HepG2 (cell line): ENCODE results near the gene ZNRF3. TPM values are rescaled to one million over a fixed set of nuclear protein-coding genes. Genes with fewer than 3 reads are reported as not detected.

ENCODE experiments used
- ARID4A ChIP-seq: sonication (generic); formaldehyde crosslinking; IDR thresholded peaks from 2 replicates; pipeline ENCODE4 v1.5.0; 2020; ENCODE audit warnings: mild to moderate bottlenecking, missing genetic modification reagents, borderline replicate concordance
- ATF1 ChIP-seq: IDR thresholded peaks from 2 replicates; pipeline ENCODE4 v1.6.1; 2016; ENCODE audit warnings: mild to moderate bottlenecking, control low read depth
- ERF ChIP-seq: IDR thresholded peaks from 2 replicates; pipeline ENCODE4 v1.6.1; 2018; ENCODE audit warnings: missing biosample characterization, missing genetic modification reagents
- HES4 ChIP-seq: sonication (generic); formaldehyde crosslinking; IDR thresholded peaks from 2 replicates; pipeline ENCODE4 v1.9.0; 2021; ENCODE audit warnings: mild to moderate bottlenecking, missing genetic modification reagents, borderline replicate concordance
- HHEX ChIP-seq: IDR thresholded peaks from 2 replicates; pipeline ENCODE4 v1.6.1; 2016; ENCODE audit warnings: control low read depth
- KAT8 ChIP-seq: IDR thresholded peaks from 2 replicates; pipeline ENCODE4 v1.6.1; 2016; ENCODE audit warnings: missing genetic modification reagents, missing compliant biosample characterization
- LCORL ChIP-seq, 2 experiments: fragments of 450-650 bp in 1 of 2; sonication (generic) in 1 of 2; formaldehyde crosslinking in 1 of 2; IDR thresholded peaks; 2 replicates each; pipeline versions ENCODE4 v1.5.0 to v1.6.1; 2017 to 2020; ENCODE audit warnings: antibody characterized with exemption in 1 of 2, missing genetic modification reagents in 1 of 2
- NR2F6 ChIP-seq, 2 experiments: IDR thresholded peaks; 2 replicates each; pipeline ENCODE4 v1.6.1; 2016; ENCODE audit warnings: antibody characterized with exemption in 1 of 2, mild to moderate bottlenecking in 1 of 2
- PHF21A ChIP-seq: sonication (generic); formaldehyde crosslinking; IDR thresholded peaks from 2 replicates; pipeline ENCODE4 v1.5.0; 2020; ENCODE audit warnings: mild to moderate bottlenecking, missing genetic modification reagents
- SMC3 ChIP-seq: IDR thresholded peaks from 2 replicates; pipeline ENCODE4 v1.6.1; 2011; ENCODE audit warnings: low read length, improper control_type of control experiment
- STAG1 ChIP-seq: sonication (generic); formaldehyde crosslinking; IDR thresholded peaks from 2 replicates; pipeline ENCODE4 v1.4.0; 2020; ENCODE audit warnings: missing genetic modification reagents
- YEATS4 ChIP-seq: sonication (generic); formaldehyde crosslinking; IDR thresholded peaks from 2 replicates; pipeline ENCODE4 v1.4.0; 2020; ENCODE audit warnings: missing genetic modification reagents, borderline replicate concordance
- ZBTB25 ChIP-seq: IDR thresholded peaks from 2 replicates; pipeline ENCODE4 v1.6.1; 2018; ENCODE audit warnings: missing genetic modification reagents
- ZFP90 ChIP-seq: sonication (generic); formaldehyde crosslinking; IDR thresholded peaks from 2 replicates; pipeline ENCODE4 v1.8.0; 2022; ENCODE audit warnings: missing genetic modification reagents, mild to moderate bottlenecking, inconsistent platforms, borderline replicate concordance
- ZNF12 ChIP-seq: sonication (generic); formaldehyde crosslinking; IDR thresholded peaks from 2 replicates; pipeline ENCODE4 v1.5.0; 2020; ENCODE audit warnings: missing genetic modification reagents
- ZNF207 ChIP-seq: fragments of 450-650 bp; IDR thresholded peaks from 2 replicates; pipeline ENCODE4 v1.6.1; 2016; ENCODE audit warnings: antibody characterized with exemption, borderline replicate concordance
- ZNF484 ChIP-seq: sonication (generic); formaldehyde crosslinking; IDR thresholded peaks from 2 replicates; pipeline ENCODE4 v1.5.1; 2020; ENCODE audit warnings: mild to moderate bottlenecking, low read depth, missing genetic modification reagents, borderline replicate concordance
- ZNF510 ChIP-seq: sonication (generic); formaldehyde crosslinking; IDR thresholded peaks from 2 replicates; pipeline ENCODE4 v1.4.0; 2020; ENCODE audit warnings: low read depth, mild to moderate bottlenecking, missing genetic modification reagents
- ZNF580 ChIP-seq: IDR thresholded peaks from 2 replicates; pipeline ENCODE4 v1.6.1; 2016; ENCODE audit warnings: low read depth, borderline replicate concordance
- ZNF691 ChIP-seq: sonication (generic); formaldehyde crosslinking; IDR thresholded peaks from 2 replicates; pipeline ENCODE4 v1.4.0; 2020; ENCODE audit warnings: missing genetic modification reagents, low read depth, mild to moderate bottlenecking, borderline replicate concordance
- polyA plus RNA-seq, 8 experiments: library from polyadenylated mRNA; depleted of rRNA in 3 of 8; stranded (reverse) in 7 of 8; unstranded in 1 of 8; fragments of >200 nt; fragmentation: Illumina TruSeq in 4 of 8; extraction: Trizol in 4 of 8; gene quantifications; 2 replicates each; pipeline versions ENCODE4 v1.2.1 to v1.2.3, GENCODE V29; 2011 to 2016; ENCODE audit warnings: low read depth in 4 of 8, missing spikeins in 1 of 8, mixed read lengths in 1 of 8; ENCODE audit not compliant: insufficient read depth in 1 of 8
- total RNA-seq, 5 experiments: library from RNA; depleted of rRNA; stranded (reverse); fragments of >200 nt; fragmentation: Illumina TruSeq; extraction: Trizol; gene quantifications; 2 replicates each; pipeline ENCODE4 v1.2.3, GENCODE V29; 2016; ENCODE audit warnings: low read depth in 1 of 5
- TF ChIP-seq, protein P1 (sequence below): sonication (generic); formaldehyde crosslinking; IDR thresholded peaks from 2 replicates; pipeline ENCODE4 v1.5.0; 2020; ENCODE audit warnings: mild to moderate bottlenecking, missing genetic modification reagents, moderate library complexity

ZNRF3 gene
- total and polyA plus RNA-seq, 2 of the 13 experiments (the other 11 are each of a cell fraction or from before 2014, with no cell fraction given), result 20.3 to 36.7 TPM

DNA sequence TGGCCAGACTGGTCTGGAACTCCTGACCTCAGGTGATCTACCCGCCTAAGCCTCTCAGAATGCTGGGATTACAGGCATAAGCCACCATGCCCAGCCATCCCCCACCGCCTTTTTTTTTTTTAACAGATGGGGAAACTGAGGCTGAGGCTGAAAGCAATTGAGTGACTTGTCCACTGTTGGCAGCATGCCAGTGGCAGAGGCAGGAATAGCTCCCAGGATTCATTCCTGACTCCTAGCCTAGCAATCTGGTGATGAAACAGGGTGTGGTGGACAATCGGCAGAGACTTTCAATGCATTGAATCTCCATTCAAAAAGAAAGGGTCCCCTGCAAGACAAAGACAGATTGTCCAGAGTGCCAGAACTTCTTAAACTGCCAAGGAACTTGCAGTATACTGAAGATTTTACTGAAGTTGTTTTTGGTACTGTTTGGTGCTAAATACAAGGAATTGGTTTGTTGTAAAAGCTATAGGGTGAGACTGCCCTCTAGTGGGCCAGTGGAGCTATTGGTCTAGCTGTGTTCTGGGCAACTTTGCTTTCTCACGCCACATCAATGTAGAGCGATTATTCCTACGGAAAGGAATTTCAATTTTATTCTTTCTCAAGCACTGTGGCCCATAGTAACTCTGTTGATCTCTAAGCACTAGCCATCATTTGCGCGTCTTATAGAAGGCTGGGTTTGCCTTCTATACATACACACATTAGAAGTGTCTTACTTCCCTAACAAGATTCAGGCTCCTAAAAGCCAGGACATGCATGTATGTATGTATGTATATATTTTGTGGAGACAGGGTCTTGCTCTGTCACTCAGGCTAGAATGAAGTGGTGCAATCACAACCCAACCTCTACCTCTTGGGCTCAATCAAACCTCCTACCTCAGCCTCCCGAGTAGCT lies 157.3 kb downstream of the ZNRF3 start (continued):
- 0 out of 2 replicates have a peak, but pooled peaks have one; percentile 47 for TF ChIP-seq ZBTB25
- no peak for TF ChIP-seq ERF (CRISPR knock-in tag)
- TF ChIP-seq HHEX, result no peak
- peak; percentile 93 for TF ChIP-seq SMC3
- TF ChIP-seq ZNF691 (CRISPR knock-in tag), result 0 out of 2 replicates have a peak, but pooled peaks have one; percentile 18
- TF ChIP-seq ZNF510 (CRISPR knock-in tag), result peak; percentile 52; the same call in 1 of the 2 replicates
- no peak for TF ChIP-seq HES4 (CRISPR knock-in tag)
- TF ChIP-seq, protein P1, sequence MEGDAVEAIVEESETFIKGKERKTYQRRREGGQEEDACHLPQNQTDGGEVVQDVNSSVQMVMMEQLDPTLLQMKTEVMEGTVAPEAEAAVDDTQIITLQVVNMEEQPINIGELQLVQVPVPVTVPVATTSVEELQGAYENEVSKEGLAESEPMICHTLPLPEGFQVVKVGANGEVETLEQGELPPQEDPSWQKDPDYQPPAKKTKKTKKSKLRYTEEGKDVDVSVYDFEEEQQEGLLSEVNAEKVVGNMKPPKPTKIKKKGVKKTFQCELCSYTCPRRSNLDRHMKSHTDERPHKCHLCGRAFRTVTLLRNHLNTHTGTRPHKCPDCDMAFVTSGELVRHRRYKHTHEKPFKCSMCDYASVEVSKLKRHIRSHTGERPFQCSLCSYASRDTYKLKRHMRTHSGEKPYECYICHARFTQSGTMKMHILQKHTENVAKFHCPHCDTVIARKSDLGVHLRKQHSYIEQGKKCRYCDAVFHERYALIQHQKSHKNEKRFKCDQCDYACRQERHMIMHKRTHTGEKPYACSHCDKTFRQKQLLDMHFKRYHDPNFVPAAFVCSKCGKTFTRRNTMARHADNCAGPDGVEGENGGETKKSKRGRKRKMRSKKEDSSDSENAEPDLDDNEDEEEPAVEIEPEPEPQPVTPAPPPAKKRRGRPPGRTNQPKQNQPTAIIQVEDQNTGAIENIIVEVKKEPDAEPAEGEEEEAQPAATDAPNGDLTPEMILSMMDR, result peak; percentile 86
- no peak for TF ChIP-seq ZNF580 (CRISPR knock-in tag)
- peak; percentile 22; the same call in 1 of the 2 replicates for TF ChIP-seq ATF1 (CRISPR knock-in tag)
- TF ChIP-seq YEATS4, result no peak
- TF ChIP-seq KAT8 (CRISPR knock-in tag), result 0 out of 2 replicates have a peak, but pooled peaks have one; percentile 23
- no peak for TF ChIP-seq ZFP90 (CRISPR knock-in tag)
- peak; percentile 92 for TF ChIP-seq STAG1
- TF ChIP-seq PHF21A (CRISPR knock-in tag), result no peak
- TF ChIP-seq NR2F6 (IDR thresholded peaks at IDR 0.05), result no peak
- TF ChIP-seq NR2F6 (CRISPR knock-in tag; IDR thresholded peaks at IDR 0.05), result 0 out of 2 replicates have a peak, but pooled peaks have one; percentile 15
- no peak for TF ChIP-seq ZNF484 (CRISPR knock-in tag)
- TF ChIP-seq ZNF207, result no peak
- TF ChIP-seq ARID4A, result 0 out of 2 replicates have a peak, but pooled peaks have one; percentile 8
- TF ChIP-seq LCORL (IDR thresholded peaks at IDR 0.05), result peak; percentile 50; the same call in 1 of the 2 replicates
- TF ChIP-seq LCORL (CRISPR knock-in tag; IDR thresholded peaks at IDR 0.05), result no peak
- no peak for TF ChIP-seq ZNF12 (CRISPR knock-in tag)
